Activated T-helper 17 cell treated with anti-CD3 and anti-CD28 coated beads, Interleukin-2, amount 50 U/mL, for 72 hours (primary cell): ENCODE results near the gene TFG. TPM values are rescaled to one million over a fixed set of nuclear protein-coding genes. Genes with fewer than 3 reads are reported as not detected.
"Not testable (repeated sequence)": the region's sequence is repeated elsewhere in the genome, so short reads cannot be mapped to it uniquely, and the experiment has no call there.

Source experiments
- ATAC-seq: fragments of 150-1000 bp; cut with Tn5 transposase; replicated peaks from 2 replicates; pipeline ENCODE4 v1.10.0; 2021; ENCODE audit warnings: mild to moderate bottlenecking, moderate library complexity
- H3K27ac Mint-ChIP-seq: one replicate; pipeline ENCODE4 v1.8.0; 2022; ENCODE audit warnings: mixed read lengths
- H3K27me3 Mint-ChIP-seq: one replicate; pipeline ENCODE4 v1.8.0; 2022; ENCODE audit warnings: mixed read lengths
- H3K36me3 Mint-ChIP-seq: one replicate; pipeline ENCODE4 v1.8.0; 2022; ENCODE audit warnings: low read depth, mild to moderate bottlenecking, mixed read lengths
- H3K4me1 Mint-ChIP-seq: one replicate; pipeline ENCODE4 v1.8.0; 2022; ENCODE audit warnings: mixed read lengths
- H3K4me3 Mint-ChIP-seq: one replicate; pipeline ENCODE4 v1.8.0; 2022; ENCODE audit warnings: mild to moderate bottlenecking, mixed read lengths
- H3K9me3 Mint-ChIP-seq: one replicate; pipeline ENCODE4 v1.8.0; 2022; ENCODE audit warnings: mixed read lengths
- total RNA-seq, 2 donors: library from RNA; stranded (reverse); gene quantifications; one replicate each; pipeline ENCODE4 v1.2.3, GENCODE V29; 2022

The TFG gene
- 10 to 100 TPM; 49.5 to 71.8 TPM for total RNA-seq

- H3K4me1 Mint-ChIP-seq: peaks cover 35% of the 10 kb centered on the region
- ATAC-seq: peak; percentile 91
- peaks cover 51% of the 10 kb centered on the region for H3K36me3 Mint-ChIP-seq
- peaks cover 5% of the 10 kb centered on the region for H3K9me3 Mint-ChIP-seq
- peak within 1 kb of the TSS; percentile 94 for H3K27ac Mint-ChIP-seq
- H3K27me3 Mint-ChIP-seq: no peaks in the 10 kb centered on the region
- peak within 1 kb of the TSS; percentile 88 for H3K4me3 Mint-ChIP-seq
Measured at GRCh38 chr3:100708989-100709841, at the start of gene TFG. Gene TFG, plus strand, starts transcription at chr3:100709494. Its CDS starts 4,192 bp downstream, at chr3:100713686.

- H3K4me3 Mint-ChIP-seq, H3K27ac Mint-ChIP-seq, H3K9me3 Mint-ChIP-seq, H3K36me3 Mint-ChIP-seq, ATAC-seq, H3K27me3 Mint-ChIP-seq: not testable (repeated sequence)
- peaks cover 11% of the 10 kb centered on the region for H3K4me1 Mint-ChIP-seq
Measured at GRCh38 chr3:100661294-100661693, 48.0 kb upstream of the TFG start.

GRCh38 chr3:100662113-100662823 lies 47.0 kb upstream of the TFG start:
- no peak for ATAC-seq
- Mint-ChIP-seq H3K4me1 (peaks cover 11% of the 10 kb centered on the region), H3K27me3 (no peaks in the 10 kb centered on the region), H3K27ac (no peak overlapping the region), H3K9me3 (no peaks in the 10 kb centered on the region), H3K36me3 (no peaks in the 10 kb centered on the region), H3K4me3 (no peak overlapping the region)

GRCh38 chr3:100665230-100665629 lies 44.1 kb upstream of the TFG start:
- H3K9me3 Mint-ChIP-seq: peaks cover 3% of the 10 kb centered on the region
- peak overlapping the region; percentile 56 for H3K27ac Mint-ChIP-seq
- ATAC-seq: peak; percentile 95
- H3K27me3 Mint-ChIP-seq: no peaks in the 10 kb centered on the region
- H3K4me1 Mint-ChIP-seq: peaks cover 11% of the 10 kb centered on the region
- H3K36me3 Mint-ChIP-seq: no peaks in the 10 kb centered on the region
- H3K4me3 Mint-ChIP-seq: peak overlapping the region; percentile 57

- not testable (repeated sequence) for H3K9me3 Mint-ChIP-seq, H3K36me3 Mint-ChIP-seq, H3K27ac Mint-ChIP-seq, H3K4me3 Mint-ChIP-seq, ATAC-seq, H3K27me3 Mint-ChIP-seq
- peaks cover 11% of the 10 kb centered on the region for H3K4me1 Mint-ChIP-seq
Measured at GRCh38 chr3:100666699-100667098, 42.6 kb upstream of the TFG start.

GRCh38 chr3:100667316-100667715 lies 42.0 kb upstream of the TFG start:
- not testable (repeated sequence) for H3K36me3 Mint-ChIP-seq, H3K9me3 Mint-ChIP-seq, ATAC-seq, H3K27ac Mint-ChIP-seq, H3K4me3 Mint-ChIP-seq, H3K27me3 Mint-ChIP-seq
- H3K4me1 Mint-ChIP-seq: peaks cover 11% of the 10 kb centered on the region

- not testable (repeated sequence) for H3K36me3 Mint-ChIP-seq, H3K4me3 Mint-ChIP-seq, ATAC-seq, H3K4me1 Mint-ChIP-seq, H3K9me3 Mint-ChIP-seq, H3K27me3 Mint-ChIP-seq, H3K27ac Mint-ChIP-seq
Measured at GRCh38 chr3:100670995-100671394, 38.3 kb upstream of the TFG start.

GRCh38 chr3:100681496-100681895 lies 27.8 kb upstream of the TFG start:
- ATAC-seq: no peak
- no peaks in the 10 kb centered on the region for H3K4me1 Mint-ChIP-seq
- H3K36me3 Mint-ChIP-seq: no peaks in the 10 kb centered on the region
- H3K4me3 Mint-ChIP-seq: no peak overlapping the region
- H3K27me3 Mint-ChIP-seq: no peaks in the 10 kb centered on the region
- H3K27ac Mint-ChIP-seq: no peak overlapping the region
- no peaks in the 10 kb centered on the region for H3K9me3 Mint-ChIP-seq

- Mint-ChIP-seq H3K36me3 (no peaks in the 10 kb centered on the region), H3K27me3 (no peaks in the 10 kb centered on the region), H3K4me3 (no peak overlapping the region), H3K4me1 (no peaks in the 10 kb centered on the region), H3K9me3 (no peaks in the 10 kb centered on the region), H3K27ac (no peak overlapping the region)
- peak; percentile 66 for ATAC-seq
Measured at GRCh38 chr3:100682056-100682853, 27.0 kb upstream of the TFG start.

- Mint-ChIP-seq H3K27ac (no peak overlapping the region), H3K36me3 (no peaks in the 10 kb centered on the region), H3K4me3 (no peak overlapping the region), H3K4me1 (no peaks in the 10 kb centered on the region), H3K9me3 (no peaks in the 10 kb centered on the region), H3K27me3 (no peaks in the 10 kb centered on the region)
- no peak for ATAC-seq
Measured at GRCh38 chr3:100682854-100683760, 26.2 kb upstream of the TFG start.

- no peaks in the 10 kb centered on the region for H3K36me3 Mint-ChIP-seq
- no peak overlapping the region for H3K27ac Mint-ChIP-seq
- no peaks in the 10 kb centered on the region for H3K4me1 Mint-ChIP-seq
- H3K27me3 Mint-ChIP-seq: peaks cover 34% of the 10 kb centered on the region
- ATAC-seq: no peak
- no peaks in the 10 kb centered on the region for H3K9me3 Mint-ChIP-seq
- H3K4me3 Mint-ChIP-seq: no peak overlapping the region
Measured at GRCh38 chr3:100693225-100693624, 16.1 kb upstream of the TFG start.

- Mint-ChIP-seq H3K4me3 (no peak overlapping the region), H3K27me3 (peaks cover 39% of the 10 kb centered on the region), H3K9me3 (no peaks in the 10 kb centered on the region), H3K4me1 (no peaks in the 10 kb centered on the region), H3K36me3 (no peaks in the 10 kb centered on the region), H3K27ac (no peak overlapping the region)
- ATAC-seq: no peak
Measured at GRCh38 chr3:100695696-100696095, 13.6 kb upstream of the TFG start.

GRCh38 chr3:100696161-100696560 lies 13.1 kb upstream of the TFG start:
- no peaks in the 10 kb centered on the region for H3K4me1 Mint-ChIP-seq
- no peaks in the 10 kb centered on the region for H3K9me3 Mint-ChIP-seq
- no peak for ATAC-seq
- no peak overlapping the region for H3K27ac Mint-ChIP-seq
- H3K36me3 Mint-ChIP-seq: no peaks in the 10 kb centered on the region
- no peak overlapping the region for H3K4me3 Mint-ChIP-seq
- H3K27me3 Mint-ChIP-seq: peaks cover 39% of the 10 kb centered on the region

GRCh38 chr3:100697172-100697571 lies 12.1 kb upstream of the TFG start:
- Mint-ChIP-seq H3K36me3 (no peaks in the 10 kb centered on the region), H3K27me3 (peaks cover 36% of the 10 kb centered on the region), H3K4me1 (no peaks in the 10 kb centered on the region), H3K4me3 (no peak overlapping the region), H3K27ac (no peak overlapping the region), H3K9me3 (no peaks in the 10 kb centered on the region)
- no peak for ATAC-seq
